Measurements from ENCODE around the gene CDK5R2.
A peak's percentile ranks its signal among the peaks of the same experiment; 100 is the strongest.

Gene CDK5R2

DNA sequence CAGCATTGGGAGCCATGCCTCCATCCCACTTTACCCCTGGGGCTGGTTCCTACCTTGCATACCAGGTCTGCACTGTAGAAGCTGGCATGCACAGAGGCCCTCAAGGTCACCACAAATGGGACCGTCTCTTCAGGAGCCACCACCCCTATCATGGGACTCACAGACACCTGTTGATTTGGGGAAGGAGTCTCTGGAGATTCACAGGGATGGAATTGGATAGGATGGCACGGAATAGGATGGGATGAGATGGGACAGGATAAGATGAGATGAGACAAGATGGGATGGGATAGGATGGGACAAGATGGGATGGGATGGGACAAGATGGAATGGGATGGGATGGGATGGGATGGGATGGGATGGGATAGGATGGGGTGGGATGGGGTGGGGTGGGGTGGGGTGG lies 49.8 kb downstream of the CDK5R2 start:
- DNase-seq = no peak

GRCh38 chr2:219010162-219010756 lies 50.8 kb downstream of the CDK5R2 start:
- DNase-seq = peak; percentile 9

DNA sequence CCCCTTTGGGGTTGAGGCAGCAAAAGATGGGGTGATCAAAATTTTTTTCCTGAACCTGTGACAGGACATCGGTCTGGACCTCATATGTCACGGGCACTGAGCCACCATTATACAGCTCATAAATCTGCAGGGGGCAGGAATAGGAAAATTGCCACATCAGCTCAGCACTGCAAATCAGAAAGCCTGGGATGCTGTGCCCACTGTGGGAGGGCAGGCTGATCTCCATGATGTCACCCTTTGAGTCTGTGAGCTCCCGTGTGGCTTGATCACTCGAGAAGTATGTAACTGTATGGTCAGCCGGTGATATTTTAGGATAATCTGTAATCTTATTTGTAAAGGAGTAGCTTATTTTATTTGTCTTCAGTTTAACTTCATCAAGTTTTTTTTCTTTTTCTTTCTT lies 51.4 kb downstream of the CDK5R2 start:
- no peak for DNase-seq
